Measurements from ENCODE around the gene PODN.

DNA sequence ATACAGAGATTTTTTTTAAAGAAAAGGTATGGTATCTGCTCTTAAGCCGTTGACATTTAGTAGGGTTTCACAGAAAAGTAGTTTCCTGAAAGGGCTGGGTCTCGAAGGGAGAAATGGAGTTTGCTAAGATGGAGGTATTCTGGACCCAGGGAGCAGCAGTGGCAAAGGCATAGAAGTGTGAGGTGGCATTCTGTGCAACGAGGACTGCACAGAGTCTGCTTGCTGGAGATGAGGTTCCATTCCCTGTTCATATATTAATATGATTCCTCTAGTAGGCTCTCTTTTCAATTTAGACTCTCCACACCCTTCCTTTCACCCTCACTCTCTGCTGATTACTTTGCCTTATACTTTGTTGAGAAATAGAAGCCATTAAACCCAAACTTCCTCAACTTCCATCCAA, 38.5 kb upstream of the PODN start:
- TF ChIP-seq, protein P1, sequence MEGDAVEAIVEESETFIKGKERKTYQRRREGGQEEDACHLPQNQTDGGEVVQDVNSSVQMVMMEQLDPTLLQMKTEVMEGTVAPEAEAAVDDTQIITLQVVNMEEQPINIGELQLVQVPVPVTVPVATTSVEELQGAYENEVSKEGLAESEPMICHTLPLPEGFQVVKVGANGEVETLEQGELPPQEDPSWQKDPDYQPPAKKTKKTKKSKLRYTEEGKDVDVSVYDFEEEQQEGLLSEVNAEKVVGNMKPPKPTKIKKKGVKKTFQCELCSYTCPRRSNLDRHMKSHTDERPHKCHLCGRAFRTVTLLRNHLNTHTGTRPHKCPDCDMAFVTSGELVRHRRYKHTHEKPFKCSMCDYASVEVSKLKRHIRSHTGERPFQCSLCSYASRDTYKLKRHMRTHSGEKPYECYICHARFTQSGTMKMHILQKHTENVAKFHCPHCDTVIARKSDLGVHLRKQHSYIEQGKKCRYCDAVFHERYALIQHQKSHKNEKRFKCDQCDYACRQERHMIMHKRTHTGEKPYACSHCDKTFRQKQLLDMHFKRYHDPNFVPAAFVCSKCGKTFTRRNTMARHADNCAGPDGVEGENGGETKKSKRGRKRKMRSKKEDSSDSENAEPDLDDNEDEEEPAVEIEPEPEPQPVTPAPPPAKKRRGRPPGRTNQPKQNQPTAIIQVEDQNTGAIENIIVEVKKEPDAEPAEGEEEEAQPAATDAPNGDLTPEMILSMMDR (IDR thresholded peaks at IDR 0.05): no peak
- no peak for TF ChIP-seq POLR2A (IDR thresholded peaks at IDR 0.05)
